NCI-H510A treated with DMSO at 0.1 percent for 48 hours (cell line): ENCODE data around the gene ARHGAP1.

ENCODE experiments used
- DNase-seq: peaks from one replicate; lab custom pipeline; 2025; lab: John Stamatoyannopoulos, UW

ARHGAP1 gene

DNA sequence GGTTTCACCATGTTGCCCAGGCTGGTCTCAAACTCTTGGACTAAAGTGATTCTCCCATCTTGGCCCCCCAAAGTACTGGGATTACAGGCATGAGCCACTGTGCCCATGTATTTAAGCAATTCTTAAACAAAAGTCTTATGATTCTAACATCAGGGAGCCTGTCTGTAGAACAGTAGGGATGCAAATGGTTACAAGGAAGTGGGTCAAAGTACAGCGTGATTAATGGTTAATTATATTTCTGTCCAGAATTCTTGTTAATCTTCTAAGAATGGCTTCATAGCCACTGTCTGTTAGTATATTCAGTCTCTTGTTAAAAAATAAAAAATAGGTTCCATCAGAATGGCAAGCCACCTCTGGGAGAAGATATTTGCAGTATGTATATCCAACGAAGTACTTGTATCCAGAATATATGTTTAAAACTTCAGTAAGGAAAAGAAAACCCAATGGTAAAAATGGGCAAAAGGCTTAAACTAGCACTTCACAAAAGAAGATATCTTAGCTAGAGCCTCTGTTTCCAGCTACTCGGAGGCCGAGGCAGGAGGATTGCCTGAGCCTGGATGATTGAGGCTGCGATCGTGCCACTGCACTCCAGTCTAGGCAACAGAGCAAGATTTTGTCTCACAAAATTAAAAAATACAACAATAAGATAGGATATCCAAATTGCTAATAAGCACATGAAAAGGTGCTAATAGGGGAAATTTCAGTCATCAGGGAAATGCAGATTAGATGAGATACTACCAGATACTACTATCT, 60.2 kb downstream of the ARHGAP1 start:
- DNase-seq = no peak

GRCh38 chr11:46639197-46639839, 61.1 kb downstream of the ARHGAP1 start:
- no peak for DNase-seq

DNA sequence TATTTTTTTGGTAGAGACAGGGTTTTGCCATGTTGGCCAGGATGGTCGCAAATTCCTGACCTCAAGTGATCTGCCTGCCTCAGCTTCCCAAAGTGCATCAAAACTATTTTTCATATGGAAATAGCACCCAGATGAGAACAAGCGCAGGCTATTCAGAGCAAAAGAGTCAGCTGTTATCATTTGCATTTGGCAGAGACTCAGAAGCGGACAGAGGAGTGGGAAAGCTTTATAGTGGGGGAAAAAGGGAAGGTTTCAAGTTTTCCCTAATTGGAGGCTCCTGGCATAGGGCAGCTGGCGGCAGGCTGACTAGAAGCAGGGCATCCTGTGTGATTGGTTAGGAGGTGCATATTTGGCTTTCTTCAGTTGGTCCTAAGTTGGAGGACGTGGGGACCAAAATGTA, 62.9 kb downstream of the ARHGAP1 start:
- no peak for DNase-seq

GRCh38 chr11:46635557-46636139, 64.8 kb downstream of the ARHGAP1 start:
- no peak for DNase-seq

- DNase-seq = no peak
Observed at GRCh38 chr11:46633291-46634217, 66.9 kb downstream of the ARHGAP1 start.

DNA sequence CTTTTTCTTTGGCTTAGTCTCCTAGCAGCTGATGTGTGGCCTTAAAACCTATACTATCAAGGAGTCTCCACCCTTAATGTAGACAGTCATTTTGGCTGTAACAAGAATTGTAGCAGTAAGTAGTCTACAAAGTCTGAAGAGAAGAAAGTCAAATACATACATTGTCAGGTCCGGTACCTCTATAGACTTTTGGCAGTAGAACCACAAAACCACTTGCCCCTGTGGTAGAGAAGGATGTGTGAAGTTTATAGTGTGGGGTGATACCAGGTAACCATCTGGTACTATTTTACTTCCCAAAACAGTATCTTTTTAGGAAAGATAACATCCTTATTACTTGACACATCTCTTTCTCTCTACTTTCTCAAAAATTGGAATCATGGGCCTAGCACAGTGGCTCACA, 67.9 kb downstream of the ARHGAP1 start:
- no peak for DNase-seq

DNA sequence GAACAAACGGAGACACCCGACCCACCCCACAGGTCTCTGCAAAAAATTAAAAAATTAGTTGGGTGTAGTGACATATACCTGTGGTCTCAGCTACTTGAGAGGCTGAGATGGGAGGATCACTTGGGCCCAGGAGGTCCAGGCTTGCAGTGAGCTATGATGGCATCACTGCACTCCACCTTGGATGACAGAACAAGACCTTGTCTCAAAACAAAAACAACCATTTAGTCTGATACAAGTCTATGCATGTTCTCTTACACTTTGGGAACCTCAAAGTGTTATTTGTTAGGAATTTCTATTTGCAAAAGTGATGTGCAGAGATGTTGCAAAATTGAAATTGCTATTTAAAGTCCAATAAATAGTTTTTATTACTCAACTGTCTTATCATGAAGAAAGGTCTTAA, 68.7 kb downstream of the ARHGAP1 start:
- no peak for DNase-seq

GRCh38 chr11:46630237-46630636, 70.2 kb downstream of the ARHGAP1 start:
- no peak for DNase-seq

DNA sequence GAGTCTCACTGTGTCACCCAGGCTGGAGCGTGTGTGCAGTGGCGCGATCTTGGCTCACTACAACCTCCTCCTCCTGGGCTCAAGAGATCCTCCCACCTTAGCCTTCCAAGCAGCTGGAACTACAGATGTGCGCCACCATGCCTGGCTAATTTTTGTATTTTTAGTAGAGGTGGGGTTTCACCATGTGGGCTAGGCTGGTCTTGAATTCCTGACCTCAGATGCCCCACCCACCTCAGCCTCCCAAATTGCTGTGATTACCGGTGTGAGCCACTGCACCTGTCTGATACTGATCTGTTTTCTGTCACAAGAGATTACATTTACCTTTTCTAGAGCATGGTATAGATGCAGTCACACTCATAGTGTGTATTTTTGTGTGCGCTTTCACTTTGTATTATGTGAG, 71.5 kb downstream of the ARHGAP1 start:
- DNase-seq = no peak
